ENCODE data around the gene ARHGAP30.
"Not testable (repeated sequence)": the region's sequence is repeated elsewhere in the genome, so short reads cannot be mapped to it uniquely, and the experiment has no call there.

ARHGAP30 gene

GRCh38 chr1:161068306-161069234 is 1.1 kb downstream of the ARHGAP30 start:
- DNase-seq: peak; percentile 93 to 95 (median 94)

- DNase-seq: no peak
Observed at GRCh38 chr1:161066694-161067093, 3.0 kb downstream of the ARHGAP30 start.

GRCh38 chr1:161065681-161066080 is 4.0 kb downstream of the ARHGAP30 start:
- DNase-seq: not testable (repeated sequence)

- not testable (repeated sequence) for DNase-seq
Observed at GRCh38 chr1:161063936-161064335, 5.8 kb downstream of the ARHGAP30 start.

- DNase-seq: no peak
Observed at GRCh38 chr1:161061419-161061818, 8.3 kb downstream of the ARHGAP30 start.

- DNase-seq: no peak
Observed at GRCh38 chr1:161059293-161059692, 10.4 kb downstream of the ARHGAP30 start.

GRCh38 chr1:161054805-161055204 is 14.9 kb downstream of the ARHGAP30 start:
- DNase-seq: no peak

GRCh38 chr1:161054232-161054631 is 15.5 kb downstream of the ARHGAP30 start:
- DNase-seq: no peak

GRCh38 chr1:161052899-161053298 is 16.8 kb downstream of the ARHGAP30 start:
- DNase-seq: peak; percentile 17 to 33 (median 20)

- DNase-seq: no peak
Observed at GRCh38 chr1:161051219-161051618, 18.5 kb downstream of the ARHGAP30 start.

- DNase-seq: no peak
Observed at GRCh38 chr1:161048949-161049722, 20.6 kb downstream of the ARHGAP30 start.

GRCh38 chr1:161047436-161048420 is 22.0 kb downstream of the ARHGAP30 start:
- no peak for DNase-seq

- peak; percentile 68 to 89 (median 77) for DNase-seq
Observed at GRCh38 chr1:161046605-161047228, 23.0 kb downstream of the ARHGAP30 start.

- peak; percentile 95 to 97 (median 97) for DNase-seq
Observed at GRCh38 chr1:161045736-161046604, 23.7 kb downstream of the ARHGAP30 start, which contains the start of gene USF1. Gene USF1, minus strand, starts transcription at chr1:161045977. Its CDS starts 2,702 bp downstream, at chr1:161043275.

- peak; percentile 81 to 89 (median 82) for DNase-seq
Observed at GRCh38 chr1:161044908-161045735, 24.6 kb downstream of the ARHGAP30 start.

GRCh38 chr1:161044535-161044907 is 25.2 kb downstream of the ARHGAP30 start:
- DNase-seq: peak in 1 of 3 donors; percentile 17

GRCh38 chr1:161039546-161039945 is 30.1 kb downstream of the ARHGAP30 start:
- DNase-seq: no peak

GRCh38 chr1:161039154-161039545 is 30.5 kb downstream of the ARHGAP30 start:
- DNase-seq: no peak

- DNase-seq: peak; percentile 37 to 76 (median 52)
Observed at GRCh38 chr1:161038523-161039153, 31.1 kb downstream of the ARHGAP30 start, which contains the start of gene TSTD1. Gene TSTD1, minus strand, starts transcription at chr1:161038964. Its CDS starts 75 bp downstream, at chr1:161038889.

All from suppressor macrophage treated with lipopolysaccharide for 1 hour (primary cell).